HG02943 (cell line): Measurements from ENCODE around the gene MTHFS.
A peak's percentile ranks its signal among the peaks of the same experiment; 100 is the strongest.
"Not testable (repeated sequence)": the region's sequence is repeated elsewhere in the genome, so short reads cannot be mapped to it uniquely, and the experiment has no call there.

Experiments
- ATAC-seq: cut with Tn5 transposase; IDR thresholded peaks from one replicate; pipeline ENCODE4 v1.9.1; 2021; ENCODE audit warnings: mild to moderate bottlenecking, low read depth, moderate library complexity; ENCODE audit not compliant: unreplicated experiment

MTHFS gene

DNA sequence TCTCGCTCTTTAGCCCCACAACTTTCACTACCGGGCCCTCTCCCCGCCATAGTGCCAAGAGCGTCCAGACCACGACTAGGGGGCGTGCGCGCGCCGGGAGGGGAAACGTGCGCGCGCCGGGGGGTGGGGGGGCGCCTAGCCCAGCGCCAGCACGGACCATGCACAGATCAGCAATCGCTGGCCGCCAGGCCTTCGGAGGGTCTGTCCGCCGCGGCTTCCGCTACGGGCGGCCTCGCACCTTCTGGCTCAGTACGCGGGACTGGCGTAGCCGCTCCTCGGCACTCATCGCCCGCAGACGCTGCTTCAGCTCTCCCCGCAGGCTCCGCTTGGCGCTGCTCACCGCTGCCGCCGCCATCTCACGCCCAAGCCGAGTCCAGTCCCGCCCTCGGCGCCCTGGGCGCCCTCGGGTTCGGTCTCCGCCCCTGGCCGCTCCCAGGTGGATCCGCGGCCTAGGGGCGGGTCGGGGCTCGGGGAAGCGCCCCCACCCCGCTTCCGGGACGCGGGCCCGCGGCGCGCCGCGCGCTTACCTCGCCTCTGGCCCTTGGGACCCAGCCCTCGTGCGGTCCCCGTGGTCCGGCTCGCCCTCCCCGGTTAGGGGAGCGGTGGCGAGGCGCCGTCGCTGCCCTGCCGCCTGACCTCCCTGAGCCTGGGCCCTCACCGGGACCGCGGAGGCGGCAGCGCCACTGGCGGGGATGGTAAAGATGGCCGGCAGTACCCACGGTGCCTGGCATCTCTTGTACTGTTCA is at the start of gene MTHFS:
MTHFS (minus strand) TSS at position 381 of the 746 bp plus-strand sequence; CDS start at position 355, 26 bp downstream.
- ATAC-seq, result peak; percentile 46

DNA sequence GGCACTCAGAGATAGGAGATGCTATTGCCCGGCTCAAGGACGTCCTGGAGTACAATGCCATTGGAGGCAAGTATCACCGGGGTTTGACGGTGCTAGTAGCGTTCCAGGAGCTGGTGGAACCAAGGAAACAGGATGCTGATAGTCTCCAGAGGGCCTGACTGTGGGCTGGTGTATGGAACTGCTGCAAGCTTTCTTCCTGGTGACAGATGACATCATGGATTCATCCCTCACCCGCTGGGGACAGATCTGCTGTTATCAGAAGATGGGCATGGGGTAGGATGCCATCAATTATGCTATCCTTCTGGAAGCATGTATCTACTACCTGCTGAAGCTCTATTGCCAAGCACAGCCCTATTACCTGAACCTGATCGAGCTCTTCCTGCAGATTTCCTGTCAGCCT is 47.8 kb upstream of the MTHFS start:
- ATAC-seq, result no peak

DNA sequence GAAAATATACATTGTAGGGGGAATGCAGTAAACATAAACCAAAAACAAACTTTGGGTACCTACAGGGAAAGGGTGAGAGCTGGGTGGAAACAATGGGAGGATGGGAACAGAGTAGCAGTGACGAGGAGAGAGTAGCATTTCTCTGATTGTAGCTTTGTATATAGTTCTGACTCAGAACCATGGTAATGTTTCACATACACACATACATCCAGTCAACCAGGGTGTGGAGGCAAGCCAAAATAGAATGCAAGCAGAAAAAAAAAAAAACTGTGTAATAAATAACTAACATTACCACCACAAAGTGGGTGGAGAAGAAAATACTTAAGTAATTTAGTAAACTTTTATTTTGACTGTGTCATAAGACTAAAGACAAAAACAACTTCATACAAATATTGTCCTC is 47.0 kb upstream of the MTHFS start:
- ATAC-seq, result peak; percentile 61

DNA sequence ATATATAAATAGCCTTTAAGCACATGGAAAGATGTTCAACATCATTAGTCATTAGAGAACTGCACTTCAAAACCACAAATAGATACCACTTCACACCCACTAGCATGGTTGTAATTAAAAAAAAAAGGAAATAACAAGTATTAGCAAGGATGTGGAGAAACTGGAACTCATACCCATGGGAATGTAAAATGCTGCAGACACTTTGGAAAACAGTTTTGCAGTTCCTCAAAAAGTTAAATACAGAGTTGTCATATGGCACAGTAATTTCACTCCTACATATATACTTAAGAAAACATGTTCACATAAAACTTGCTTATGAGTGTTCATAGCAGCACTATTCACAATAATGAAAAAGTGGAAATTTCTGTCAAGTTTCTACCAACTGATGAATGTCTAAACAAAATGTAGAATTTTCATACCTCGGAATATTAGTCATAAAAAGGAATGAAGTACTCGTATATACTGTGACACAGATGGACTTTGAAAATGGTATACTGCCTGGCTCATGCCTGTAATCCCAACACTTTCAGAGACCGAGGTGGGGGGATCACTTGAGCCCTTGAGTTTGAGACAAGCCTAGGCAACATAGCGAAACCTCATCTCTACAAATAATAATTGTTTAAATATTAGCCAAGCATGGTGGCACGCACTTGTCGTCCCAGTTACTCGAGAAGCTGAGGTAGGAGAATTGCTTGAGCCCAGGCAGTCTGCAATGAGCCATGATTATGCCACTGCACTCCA is 46.1 kb upstream of the MTHFS start:
- ATAC-seq, result no peak

DNA sequence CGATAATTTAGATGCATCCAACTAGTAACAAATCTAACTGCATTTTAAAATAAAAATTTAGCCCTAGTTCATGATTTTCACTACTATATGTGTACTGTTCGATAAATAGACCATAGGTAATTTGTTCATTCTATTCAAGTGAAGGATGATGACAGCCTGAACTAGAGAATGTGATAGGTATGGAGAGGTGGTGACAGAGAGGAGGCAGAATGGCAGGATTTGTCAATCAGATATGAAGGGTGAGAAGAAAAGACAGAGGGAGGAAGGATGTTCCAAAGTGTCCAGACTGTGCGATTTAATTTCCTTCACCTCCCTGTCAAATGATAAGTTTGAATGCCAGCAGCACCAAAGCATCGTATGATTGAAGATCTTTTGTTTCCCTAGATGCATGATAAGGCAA is 42.6 kb upstream of the MTHFS start:
- ATAC-seq, result no peak

DNA sequence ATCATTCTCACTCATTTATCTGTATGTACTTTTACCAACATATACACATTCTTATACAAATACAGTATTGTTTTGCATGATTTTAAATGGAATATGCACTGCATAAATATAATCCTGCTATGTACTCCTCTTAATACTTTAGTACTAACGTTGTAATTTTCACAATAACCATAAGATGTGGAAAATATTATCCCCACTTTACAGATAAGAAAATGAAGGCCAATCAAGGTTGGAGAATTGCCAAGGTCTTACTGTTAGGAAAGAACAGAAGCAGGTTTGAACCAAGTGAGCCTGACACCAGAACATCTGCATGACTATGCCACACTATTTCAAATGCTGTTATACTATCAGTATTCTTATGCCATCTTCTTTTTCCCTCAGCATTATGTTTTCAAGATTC is 41.3 kb upstream of the MTHFS start:
- ATAC-seq, result no peak

DNA sequence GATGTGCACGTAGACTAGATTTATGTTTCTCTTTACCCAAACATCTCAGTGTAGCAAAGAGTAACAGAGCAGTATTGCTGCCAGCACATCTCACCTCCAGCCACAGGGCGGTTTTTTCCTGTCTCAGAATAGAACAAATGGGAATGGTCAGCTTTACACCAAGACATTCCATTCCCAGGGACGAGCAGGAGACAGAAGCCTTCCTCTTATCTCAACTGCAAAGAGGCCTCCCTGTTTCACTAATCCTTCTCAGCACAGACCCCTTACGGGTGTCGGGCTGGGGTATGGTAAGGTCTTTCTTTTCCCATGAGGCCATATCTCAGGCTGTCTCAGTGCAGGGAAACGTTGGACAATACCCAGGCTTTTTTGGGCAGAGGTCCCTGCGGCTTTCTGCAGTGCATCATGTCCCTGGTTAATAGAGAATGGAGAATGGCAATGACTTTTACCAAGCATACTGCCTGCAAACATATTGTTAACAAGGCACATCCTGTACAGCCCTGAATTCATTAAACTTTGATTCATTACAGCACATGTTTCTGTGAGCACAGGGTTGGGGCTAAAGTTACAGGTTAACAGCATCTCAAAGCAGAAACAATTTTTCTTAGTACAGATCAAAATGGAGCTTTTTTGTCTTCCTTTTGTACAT is 38.9 kb upstream of the MTHFS start:
- not testable (repeated sequence) for ATAC-seq

DNA sequence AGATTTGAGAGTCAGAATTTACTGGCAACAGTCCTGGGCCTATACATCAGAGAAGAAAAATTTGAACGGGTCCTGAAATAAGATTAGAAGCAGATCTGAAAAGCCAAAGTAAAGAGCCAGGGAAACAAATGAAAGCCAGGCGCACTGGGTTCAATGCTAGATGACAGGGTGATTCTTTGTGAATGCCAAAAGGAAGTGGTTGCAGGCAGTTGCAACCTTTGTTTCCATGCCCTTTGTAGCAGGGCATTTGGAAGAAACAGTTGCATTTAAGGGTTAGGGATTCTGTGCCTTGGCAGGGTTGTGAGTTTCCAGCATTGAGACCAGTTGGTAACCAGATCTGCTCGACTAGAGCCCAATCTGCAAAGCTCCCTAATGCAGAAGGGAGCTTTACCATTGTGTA is 36.4 kb upstream of the MTHFS start:
- ATAC-seq, result no peak

DNA sequence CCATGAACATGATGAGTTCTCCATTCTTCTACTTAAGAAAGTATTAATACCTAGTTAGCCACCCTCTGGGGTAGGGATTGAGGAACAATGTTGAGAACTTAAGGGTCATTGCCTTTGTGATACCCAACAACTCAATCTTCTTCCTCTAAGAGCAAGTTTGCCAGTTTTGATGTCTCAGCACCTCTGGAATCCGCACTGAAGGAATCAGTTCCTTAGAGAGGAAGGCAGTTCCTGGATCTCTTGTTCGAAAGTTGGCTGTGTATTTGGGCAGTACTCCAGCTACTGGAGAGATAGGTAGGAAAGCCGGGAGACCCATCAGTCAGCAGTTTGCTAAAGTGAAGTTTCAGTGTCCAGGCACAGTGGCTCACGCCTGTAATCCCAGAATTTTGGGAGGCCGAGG is 35.6 kb upstream of the MTHFS start:
- no peak for ATAC-seq

DNA sequence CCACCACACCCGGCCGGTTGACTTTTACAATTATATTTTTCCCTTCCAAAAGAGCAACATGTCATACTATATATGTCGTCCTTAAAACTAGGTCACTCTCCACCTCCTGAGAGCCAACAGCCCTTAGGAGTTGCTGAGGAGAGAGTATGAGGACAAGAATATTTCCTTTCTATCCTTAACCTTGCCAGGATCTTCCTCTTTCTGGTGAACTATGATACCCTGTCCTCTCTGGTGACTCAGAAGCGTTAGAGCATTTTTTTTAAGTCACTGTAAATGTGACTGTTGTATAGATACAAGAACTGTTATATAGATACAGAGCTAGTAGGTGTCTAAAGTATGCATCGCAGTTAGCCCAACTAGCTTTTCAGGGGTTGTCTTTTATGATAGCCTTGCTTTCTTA is 33.7 kb upstream of the MTHFS start:
- no peak for ATAC-seq

DNA sequence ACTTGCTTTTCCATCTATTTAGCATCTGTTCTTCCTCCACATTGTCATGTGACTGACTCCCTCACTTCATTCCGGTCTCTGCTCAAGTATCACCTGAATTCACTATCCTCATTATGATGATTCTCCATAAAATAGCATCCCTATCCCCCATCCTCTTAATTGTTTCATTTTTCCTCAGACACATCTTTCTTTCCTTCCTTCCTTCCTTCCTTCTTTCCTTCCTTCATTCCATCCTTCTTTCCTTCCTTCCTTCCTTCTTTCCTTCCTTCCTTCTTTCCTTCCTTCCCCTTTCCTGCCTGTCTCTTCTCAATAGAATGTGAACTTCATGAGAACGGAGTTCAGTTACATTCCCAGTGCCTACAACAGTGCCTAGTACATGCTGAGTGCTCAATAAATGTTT is 32.6 kb upstream of the MTHFS start:
- ATAC-seq, result no peak

DNA sequence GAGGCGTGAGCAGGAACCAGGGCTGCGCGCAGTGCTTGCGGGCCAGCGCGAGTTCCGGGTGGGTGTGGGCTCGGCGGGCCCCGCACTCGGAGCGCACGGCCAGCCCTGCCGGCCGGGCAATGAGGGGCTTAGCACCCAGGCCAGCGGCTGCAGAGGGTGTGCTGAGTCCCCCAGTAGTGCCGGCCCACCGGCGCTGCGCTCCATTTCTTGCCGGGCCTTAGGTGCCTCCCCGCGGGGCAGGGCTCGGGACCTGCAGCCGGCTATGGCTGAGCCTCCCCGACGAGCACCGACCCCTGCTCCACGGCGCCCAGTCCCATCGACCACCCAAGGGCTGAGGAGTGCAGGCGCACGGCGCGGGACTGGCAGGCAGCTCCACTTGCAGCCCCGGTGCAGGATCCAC is 29.3 kb upstream of the MTHFS start:
- not testable (repeated sequence) for ATAC-seq

DNA sequence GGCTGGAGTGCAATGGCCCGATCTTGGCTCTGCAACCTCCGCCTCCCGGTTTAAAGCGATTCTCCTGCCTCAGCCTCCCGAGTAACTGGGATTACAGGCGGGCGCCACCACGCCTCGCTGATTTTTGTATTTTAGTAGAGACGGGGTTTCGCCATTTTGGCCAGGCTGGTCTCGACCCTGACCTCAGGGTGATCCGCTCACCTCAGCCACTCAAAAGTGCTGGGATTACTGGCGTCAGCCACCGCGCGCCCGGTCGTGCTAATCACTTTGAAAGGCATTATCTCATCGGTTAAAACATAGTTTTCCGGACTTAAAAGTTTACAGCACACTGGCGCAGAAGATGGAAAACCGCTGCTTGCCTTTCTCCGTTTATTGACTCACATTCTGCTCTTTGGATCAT is 27.6 kb upstream of the MTHFS start:
- no peak for ATAC-seq

DNA sequence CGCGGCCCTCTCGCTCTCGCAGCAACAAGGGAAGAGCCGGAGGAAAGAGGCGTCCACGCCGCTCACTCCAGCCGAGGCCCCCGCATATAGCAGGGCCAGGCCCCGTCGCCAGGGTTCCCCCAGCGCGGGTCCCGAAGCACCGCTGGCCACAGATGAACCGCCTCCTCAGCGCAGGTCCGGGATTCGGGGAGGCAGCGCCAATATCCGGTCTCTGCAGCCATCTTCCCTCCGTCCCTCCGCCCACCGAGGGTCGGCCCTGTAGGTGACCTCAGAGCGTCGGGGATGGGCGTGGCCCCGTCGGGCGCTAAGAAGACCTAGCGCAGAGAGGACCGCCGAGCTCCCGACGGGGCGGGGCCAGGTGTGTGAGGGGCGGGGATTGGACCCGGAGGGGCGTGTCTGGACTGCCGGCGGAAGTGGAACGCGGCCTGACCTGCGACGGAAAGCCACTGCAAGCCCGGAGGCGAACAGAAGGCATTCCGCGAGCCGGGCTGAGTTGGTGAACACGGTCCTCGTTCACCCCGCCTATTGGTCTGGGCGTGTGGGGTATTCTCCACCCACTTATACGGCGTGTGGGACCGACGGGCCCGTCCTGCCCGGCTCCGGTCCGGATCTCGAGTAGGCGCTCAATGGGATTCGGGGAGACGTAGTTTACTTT is 26.8 kb upstream of the MTHFS start:
- peak; percentile 96 for ATAC-seq

DNA sequence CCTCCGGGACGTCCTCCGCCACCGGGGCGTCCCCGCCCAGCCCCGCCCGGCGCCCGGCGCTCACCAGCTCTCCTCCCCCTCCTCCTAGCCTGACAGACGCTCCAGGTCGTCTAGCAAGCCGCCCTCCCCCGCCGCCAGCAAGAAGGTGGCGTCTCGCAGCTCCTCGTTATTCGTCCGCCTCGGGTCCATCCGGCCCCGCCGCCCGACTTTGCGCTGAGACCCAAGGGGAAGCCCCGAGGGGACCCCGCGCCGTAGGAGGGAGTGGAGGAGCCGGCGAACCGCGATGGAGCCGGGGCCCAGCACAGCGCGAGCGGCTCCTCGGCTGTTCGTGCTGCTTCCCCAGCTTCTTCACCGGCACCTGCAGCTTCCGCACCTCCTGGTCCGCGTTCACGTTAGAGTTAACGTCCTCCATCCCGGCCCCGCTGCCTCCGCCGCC is 26.3 kb upstream of the MTHFS start:
- ATAC-seq, result peak; percentile 40

DNA sequence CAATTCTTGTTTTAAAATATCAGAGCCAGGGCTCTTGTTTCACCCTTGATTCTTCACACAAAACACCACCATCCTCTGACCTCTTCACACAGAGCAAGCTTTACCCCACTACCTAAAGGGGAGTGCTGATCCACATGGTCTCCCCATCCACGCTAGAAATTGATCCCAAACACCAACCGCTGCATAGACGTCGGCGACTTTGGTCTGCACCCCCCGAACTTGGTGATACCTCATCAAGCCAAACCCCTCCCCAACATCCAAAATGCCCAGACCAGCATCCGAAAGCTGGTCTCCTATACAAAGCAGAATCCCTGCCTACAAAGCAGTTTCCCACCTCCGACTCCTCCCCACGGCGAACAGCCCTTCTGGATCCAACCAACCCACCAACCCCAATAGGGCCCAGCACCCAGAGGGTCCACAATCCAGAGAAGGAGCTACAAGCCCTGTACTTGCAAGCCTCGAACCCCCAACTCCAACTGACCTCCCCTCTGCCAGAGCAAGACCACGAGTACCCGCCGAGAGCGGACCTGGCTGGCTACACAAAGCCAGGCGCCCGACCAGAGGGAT is 25.8 kb upstream of the MTHFS start:
- peak; percentile 3 for ATAC-seq

DNA sequence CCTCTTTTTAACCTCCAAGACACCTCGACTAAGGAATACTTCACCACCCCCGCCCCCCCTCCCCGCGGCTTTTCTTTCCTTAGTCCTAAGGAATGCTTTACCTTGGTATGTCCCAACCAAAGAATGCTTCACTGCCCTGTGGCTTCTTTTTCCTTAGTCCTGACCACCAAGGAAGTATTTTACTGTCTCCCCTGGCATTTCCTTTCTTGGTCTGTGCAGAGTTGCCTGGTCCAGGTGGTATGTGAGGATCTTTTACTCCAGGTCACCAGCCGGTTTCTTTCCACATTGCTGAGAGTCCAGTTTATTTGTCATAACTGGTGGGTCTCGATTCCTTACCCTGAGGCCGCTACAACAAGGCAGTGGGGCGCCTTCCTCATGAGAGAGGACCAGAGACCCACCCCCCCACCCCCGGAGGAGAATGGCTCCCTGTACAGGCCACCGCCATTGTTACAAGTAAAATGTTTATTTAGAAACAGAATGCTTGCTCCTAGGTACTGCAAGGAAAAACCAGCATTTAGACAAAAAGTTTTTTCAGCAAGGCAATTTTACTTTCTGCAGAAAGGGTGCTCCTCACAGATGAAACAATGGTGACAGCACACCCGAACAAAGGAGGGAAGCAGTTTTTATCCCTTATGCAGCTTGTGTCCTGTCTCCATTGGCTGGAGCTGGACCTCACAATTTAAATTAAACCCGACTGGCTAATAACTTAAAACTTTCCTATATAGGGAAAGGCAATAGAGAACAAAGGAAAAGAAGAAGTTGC is 23.1 kb upstream of the MTHFS start:
- no peak for ATAC-seq

DNA sequence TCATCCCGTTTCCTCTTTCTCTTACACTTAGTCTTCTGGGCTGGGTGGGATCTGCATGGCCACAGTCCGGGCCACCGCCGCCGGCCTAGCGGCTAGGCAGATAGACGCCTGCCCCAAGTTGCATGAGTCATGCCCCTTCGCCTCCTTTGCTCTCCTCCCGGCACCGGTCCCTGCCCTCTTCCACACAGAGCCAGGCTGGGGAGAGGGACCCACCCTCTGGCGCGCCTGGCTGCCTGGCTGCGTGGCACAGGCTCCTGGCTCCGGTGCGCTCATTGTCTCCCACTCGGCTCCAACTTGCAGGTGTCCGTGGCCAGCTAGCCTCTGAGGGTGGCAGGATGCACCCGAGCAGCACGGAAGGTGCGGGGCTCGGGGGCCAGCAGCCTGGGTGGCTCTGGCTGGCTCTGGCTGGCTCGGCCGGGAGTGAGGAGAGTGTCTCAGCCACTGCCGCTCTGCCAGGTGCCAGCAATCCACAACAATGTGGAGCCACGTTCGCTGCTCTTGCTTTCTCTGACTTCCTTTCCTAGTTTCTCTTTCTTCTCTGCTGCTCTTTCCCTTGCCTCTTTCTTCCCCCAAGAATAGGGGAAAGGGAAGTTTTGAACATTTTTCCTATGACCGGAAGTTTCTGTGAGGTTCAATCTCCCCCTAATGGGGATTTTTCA is 22.4 kb upstream of the MTHFS start:
- ATAC-seq, result no peak

DNA sequence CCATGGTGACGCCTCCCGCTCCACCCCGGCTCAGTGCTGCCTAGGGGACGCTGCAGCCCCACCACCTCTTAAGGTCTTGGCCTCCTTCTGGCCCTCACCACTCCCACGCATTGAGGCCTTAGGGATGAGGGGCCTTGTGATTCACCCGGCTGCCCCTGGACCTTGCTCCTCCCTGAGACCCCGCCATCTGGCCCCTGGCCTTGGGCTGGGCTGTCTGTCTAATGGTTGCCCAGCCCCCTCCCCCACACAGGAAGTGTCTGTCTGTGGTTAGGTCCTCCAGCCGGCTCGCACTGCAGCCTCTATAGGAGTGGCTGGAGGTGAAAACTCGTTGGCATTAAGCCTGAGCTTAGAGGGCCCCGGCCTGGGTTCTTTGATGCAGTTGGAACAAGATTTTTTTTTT is 21.5 kb upstream of the MTHFS start:
- ATAC-seq, result no peak
